ENCODE measurements around the gene TMEM62.
"Not testable (repeated sequence)": the region's sequence is repeated elsewhere in the genome, so short reads cannot be mapped to it uniquely, and the experiment has no call there.

TMEM62 gene

GRCh38 chr15:43214169-43214568 lies 80.8 kb downstream of the TMEM62 start:
- Mint-ChIP-seq H3K4me1 (no peaks in the 10 kb centered on the region), H3K27me3 (peaks cover 54% of the 10 kb centered on the region), H3K9me3 (peaks cover 2% of the 10 kb centered on the region), H3K27ac (no peak overlapping the region), H3K4me3 (no peak overlapping the region), H3K36me3 (no peaks in the 10 kb centered on the region)
- CTCF ChIA-PET: interaction anchor here (0.6 to 4.5 kb wide), 3 partner anchors 10 to 141 kb away, joined by 4 to 23 read pairs (median 13); no protein-coding TSS in a partner anchor
- no peak for DNase-seq

GRCh38 chr15:43214592-43215295 lies 81.4 kb downstream of the TMEM62 start:
- H3K36me3 Mint-ChIP-seq: no peaks in the 10 kb centered on the region
- DNase-seq: no peak
- H3K9me3 Mint-ChIP-seq: peaks cover 2% of the 10 kb centered on the region
- no peak overlapping the region for H3K27ac Mint-ChIP-seq
- H3K4me3 Mint-ChIP-seq: no peak overlapping the region
- H3K4me1 Mint-ChIP-seq: no peaks in the 10 kb centered on the region
- peaks cover 50% of the 10 kb centered on the region for H3K27me3 Mint-ChIP-seq
- CTCF ChIA-PET: interaction anchor here (0.6 to 4.5 kb wide), 3 partner anchors 10 to 141 kb away, joined by 4 to 23 read pairs (median 13); no protein-coding TSS in a partner anchor

- CTCF ChIA-PET: interaction anchor here (1.2 to 4.5 kb wide), 2 partner anchors 9 to 53 kb away, joined by 3 to 23 read pairs; no protein-coding TSS in a partner anchor
- Mint-ChIP-seq H3K36me3 (no peaks in the 10 kb centered on the region), H3K4me1 (no peaks in the 10 kb centered on the region), H3K27me3 (peaks cover 44% of the 10 kb centered on the region), H3K9me3 (peaks cover 2% of the 10 kb centered on the region), H3K4me3 (no peak overlapping the region), H3K27ac (no peak overlapping the region)
- no peak for DNase-seq
These were observed 82.6 kb downstream of the TMEM62 start for GRCh38 chr15:43215961-43216360.

GRCh38 chr15:43218908-43219706 lies 85.7 kb downstream of the TMEM62 start:
- no peak overlapping the region for H3K27ac Mint-ChIP-seq
- H3K27me3 Mint-ChIP-seq: peaks cover 28% of the 10 kb centered on the region
- peak; percentile 27 for DNase-seq
- no peak overlapping the region for H3K4me3 Mint-ChIP-seq
- CTCF ChIA-PET: interaction anchor here (1.9 kb wide), 1 partner anchor 10 kb away, joined by 4 read pairs; no protein-coding TSS in a partner anchor
- no peaks in the 10 kb centered on the region for H3K36me3 Mint-ChIP-seq
- H3K9me3 Mint-ChIP-seq: peaks cover 2% of the 10 kb centered on the region
- H3K4me1 Mint-ChIP-seq: no peaks in the 10 kb centered on the region

GRCh38 chr15:43219929-43220928 lies 86.8 kb downstream of the TMEM62 start:
- H3K9me3 Mint-ChIP-seq: peaks cover 2% of the 10 kb centered on the region
- H3K27me3 Mint-ChIP-seq: peaks cover 28% of the 10 kb centered on the region
- no peak overlapping the region for H3K27ac Mint-ChIP-seq
- H3K4me1 Mint-ChIP-seq: no peaks in the 10 kb centered on the region
- CTCF ChIA-PET: interaction anchor here (0.9 kb wide), 1 partner anchor 65 kb away, joined by 3 read pairs; no protein-coding TSS in a partner anchor
- DNase-seq: no peak
- no peaks in the 10 kb centered on the region for H3K36me3 Mint-ChIP-seq
- H3K4me3 Mint-ChIP-seq: no peak overlapping the region

- Mint-ChIP-seq H3K4me3 (no peak within 1 kb of the TSS), H3K27me3 (peaks cover 28% of the 10 kb centered on the region), H3K9me3 (peaks cover 2% of the 10 kb centered on the region), H3K4me1 (peaks cover 2% of the 10 kb centered on the region), H3K36me3 (no peaks in the 10 kb centered on the region), H3K27ac (no peak within 1 kb of the TSS)
- no peak for DNase-seq
- CTCF ChIA-PET: interaction anchor here (0.9 to 2.7 kb wide), 2 partner anchors 59 to 65 kb away, joined by 4 to 13 read pairs; no protein-coding TSS in a partner anchor
These were observed 87.6 kb downstream of the TMEM62 start, which contains the start of gene EPB42 for GRCh38 chr15:43220991-43221403. Gene EPB42 (minus strand): TSS chr15:43221018. CDS start chr15:43220825, 193 bp downstream.

GRCh38 chr15:43221422-43221821 lies 88.0 kb downstream of the TMEM62 start:
- no peak for DNase-seq
- Mint-ChIP-seq H3K27ac (no peak overlapping the region), H3K4me3 (no peak overlapping the region), H3K27me3 (peaks cover 28% of the 10 kb centered on the region), H3K9me3 (peaks cover 2% of the 10 kb centered on the region), H3K4me1 (peaks cover 2% of the 10 kb centered on the region), H3K36me3 (no peaks in the 10 kb centered on the region)
- CTCF ChIA-PET: interaction anchor here (0.9 to 2.7 kb wide), 2 partner anchors 58 to 64 kb away, joined by 4 to 13 read pairs; no protein-coding TSS in a partner anchor

- H3K27me3 Mint-ChIP-seq: peaks cover 13% of the 10 kb centered on the region
These were observed 92.0 kb downstream of the TMEM62 start for GRCh38 chr15:43225201-43225949.

GRCh38 chr15:43225950-43226255 lies 92.5 kb downstream of the TMEM62 start:
- not testable (repeated sequence) for H3K27ac Mint-ChIP-seq, DNase-seq, H3K36me3 Mint-ChIP-seq, H3K4me1 Mint-ChIP-seq, H3K4me3 Mint-ChIP-seq, H3K9me3 Mint-ChIP-seq
- CTCF ChIA-PET: interaction anchor here (0.8 to 7.4 kb wide), 29 partner anchors 9 to 937 kb away, joined by 3 to 199 read pairs (median 5); partner anchors contain the start of gene TGM5
- H3K27me3 Mint-ChIP-seq: peaks cover 17% of the 10 kb centered on the region

More at GRCh38 chr15:43225201-43225949, 92.0 kb downstream of the TMEM62 start:
- Mint-ChIP-seq H3K27ac (no peak overlapping the region), H3K36me3 (no peaks in the 10 kb centered on the region), H3K4me1 (peaks cover 2% of the 10 kb centered on the region), H3K9me3 (no peaks in the 10 kb centered on the region), H3K4me3 (no peak overlapping the region)
- DNase-seq: peak; percentile 63
- CTCF ChIA-PET: interaction anchor here (0.6 to 7.4 kb wide), 32 partner anchors 10 to 937 kb away, joined by 3 to 199 read pairs (median 4); partner anchors contain the start of gene TGM5

- H3K27me3 Mint-ChIP-seq: peaks cover 17% of the 10 kb centered on the region
- DNase-seq: no peak
- H3K9me3 Mint-ChIP-seq: no peaks in the 10 kb centered on the region
- H3K4me3 Mint-ChIP-seq: no peak overlapping the region
- CTCF ChIA-PET: interaction anchor here (0.8 to 7.4 kb wide), 17 partner anchors 9 to 938 kb away, joined by 3 to 199 read pairs (median 6); partner anchors contain the start of gene TGM5
- H3K4me1 Mint-ChIP-seq: peaks cover 2% of the 10 kb centered on the region
- H3K36me3 Mint-ChIP-seq: no peaks in the 10 kb centered on the region
- H3K27ac Mint-ChIP-seq: no peak overlapping the region
These were observed 93.3 kb downstream of the TMEM62 start for GRCh38 chr15:43226436-43227305.

- peaks cover 2% of the 10 kb centered on the region for H3K4me1 Mint-ChIP-seq
- peaks cover 33% of the 10 kb centered on the region for H3K27me3 Mint-ChIP-seq
- CTCF ChIA-PET: interaction anchor here (1.2 to 7.4 kb wide), 4 partner anchors 11 to 55 kb away, joined by 4 to 199 read pairs (median 16); partner anchors contain the start of gene TGM5
- no peaks in the 10 kb centered on the region for H3K9me3 Mint-ChIP-seq
- no peaks in the 10 kb centered on the region for H3K36me3 Mint-ChIP-seq
- no peak overlapping the region for H3K4me3 Mint-ChIP-seq
- no peak overlapping the region for H3K27ac Mint-ChIP-seq
- no peak for DNase-seq
These were observed 96.6 kb downstream of the TMEM62 start for GRCh38 chr15:43229977-43230376.

GRCh38 chr15:43230640-43231115 lies 97.3 kb downstream of the TMEM62 start:
- CTCF ChIA-PET: interaction anchor here (1.2 to 7.4 kb wide), 4 partner anchors 10 to 54 kb away, joined by 4 to 199 read pairs (median 16); partner anchors contain the start of gene TGM5
- Mint-ChIP-seq H3K27ac (no peak overlapping the region), H3K4me1 (no peaks in the 10 kb centered on the region), H3K36me3 (no peaks in the 10 kb centered on the region), H3K27me3 (peaks cover 39% of the 10 kb centered on the region), H3K9me3 (no peaks in the 10 kb centered on the region), H3K4me3 (no peak overlapping the region)
- peak; percentile 6 for DNase-seq
